ENCODE data around the gene VSTM2B.

Gene VSTM2B

GRCh38 chr19:29516358-29516725, 9.5 kb upstream of the VSTM2B start:
- no peak for DNase-seq

GRCh38 chr19:29516821-29517395, 8.9 kb upstream of the VSTM2B start:
- no peak for DNase-seq

- no peak for DNase-seq
Observed at GRCh38 chr19:29517412-29517811, 8.4 kb upstream of the VSTM2B start.

GRCh38 chr19:29517946-29518345, 7.8 kb upstream of the VSTM2B start:
- no peak for DNase-seq

GRCh38 chr19:29519146-29519545, 6.6 kb upstream of the VSTM2B start:
- no peak for DNase-seq

- DNase-seq: no peak
Observed at GRCh38 chr19:29519931-29520330, 5.9 kb upstream of the VSTM2B start.

- DNase-seq: peak in 1 of 3 experiments; percentile 32
Observed at GRCh38 chr19:29520390-29520789, 5.4 kb upstream of the VSTM2B start.

GRCh38 chr19:29521291-29522075, 4.3 kb upstream of the VSTM2B start:
- DNase-seq: no peak

GRCh38 chr19:29523568-29523967, 2.2 kb upstream of the VSTM2B start:
- DNase-seq: no peak

GRCh38 chr19:29524201-29524911, 1.4 kb upstream of the VSTM2B start:
- peak in 1 of 3 experiments; percentile 42 for DNase-seq

- DNase-seq: peak in 1 of 3 experiments; percentile 69
Observed at GRCh38 chr19:29524912-29525831, 622 bp upstream of the VSTM2B start.

- DNase-seq: peak in 1 of 3 experiments; percentile 46
Observed at GRCh38 chr19:29526730-29527499, 1.1 kb downstream of the VSTM2B start.

- DNase-seq: no peak
Observed at GRCh38 chr19:29527500-29528328, 1.9 kb downstream of the VSTM2B start.

GRCh38 chr19:29528350-29528945, 2.7 kb downstream of the VSTM2B start:
- peak in 2 of 3 experiments; percentile 45 to 64 for DNase-seq

- no peak for DNase-seq
Observed at GRCh38 chr19:29528946-29529645, 3.3 kb downstream of the VSTM2B start.

GRCh38 chr19:29529646-29530539, 4.1 kb downstream of the VSTM2B start:
- DNase-seq: no peak

- DNase-seq: no peak
Observed at GRCh38 chr19:29530540-29531457, 5.0 kb downstream of the VSTM2B start.
